H1 (cell line): ENCODE measurements around the gene NABP2. TPM values are rescaled to one million over a fixed set of nuclear protein-coding genes. Genes with fewer than 3 reads are reported as not detected.

Experiments
- CEBPB ChIP-seq: IDR thresholded peaks from 2 replicates; pipeline ENCODE4 v1.6.1; 2012; ENCODE audit warnings: low read depth, low read length
- EP300 ChIP-seq, 2 experiments: IDR thresholded peaks; 1 replicate in 1 of 2; 2 replicates in 1 of 2; pipeline ENCODE4 v1.6.1; 2011 to 2012; ENCODE audit warnings: low read depth in 2 of 2, low read length in 2 of 2, mild to moderate bottlenecking in 2 of 2, borderline replicate concordance in 1 of 2, inconsistent platforms in 1 of 2, moderate library complexity in 1 of 2
- GTF2F1 ChIP-seq: IDR thresholded peaks from 2 replicates; pipeline ENCODE4 v1.6.1; 2012; ENCODE audit warnings: low read depth, low read length, improper control_type of control experiment, borderline replicate concordance
- JUN ChIP-seq: IDR thresholded peaks from 2 replicates; pipeline ENCODE4 v1.6.1; 2011; ENCODE audit warnings: low read depth, mild to moderate bottlenecking, improper control_type of control experiment, low read length
- MAFK ChIP-seq: IDR thresholded peaks from 2 replicates; pipeline ENCODE4 v1.6.1; 2012; ENCODE audit warnings: low read depth, mild to moderate bottlenecking, improper control_type of control experiment, low read length
- NRF1 ChIP-seq: IDR thresholded peaks from 2 replicates; pipeline ENCODE4 v1.6.1; 2011; ENCODE audit warnings: mild to moderate bottlenecking, low read depth, low read length, improper control_type of control experiment
- SP4 ChIP-seq: IDR thresholded peaks from 2 replicates; pipeline ENCODE4 v1.6.1; 2012; ENCODE audit warnings: low read length, inconsistent platforms
- TBP ChIP-seq: IDR thresholded peaks from 2 replicates; pipeline ENCODE4 v1.6.1; 2011; ENCODE audit warnings: low read depth, low read length, improper control_type of control experiment
- polyA plus RNA-seq, 7 experiments: library from polyadenylated mRNA; depleted of rRNA in 3 of 7; stranded (reverse) in 5 of 7; unstranded in 2 of 7; fragments of >200 nt in 5 of 7; fragments of 200-250 nt in 2 of 7; gene quantifications; 1 replicate in 5 of 7; 2 replicates in 1 of 7; 4 replicates in 1 of 7; pipeline versions ENCODE4 v1.2.1 to v1.2.3, GENCODE V29; 2011 to 2013; ENCODE audit warnings: missing spikeins in 2 of 7, mixed read lengths in 2 of 7
- total RNA-seq: library from RNA; stranded (reverse); fragmentation: NEBNext Ultra II Directional; extraction: Animal tissue kit (Norgen Biotek cat#: 25700); gene quantifications from 2 replicates; pipeline ENCODE4 v1.2.1, GENCODE V29; 2021
- TF ChIP-seq, protein P1 (sequence below): fragments of 300-600 bp; sonication (generic); IDR thresholded peaks from 2 replicates; pipeline ENCODE4 v1.7.1; 2012; ENCODE audit warnings: low read length, moderate library complexity, mild to moderate bottlenecking, inconsistent platforms; ENCODE audit not compliant: insufficient replicate concordance
- TF ChIP-seq, protein P2 (sequence below): IDR thresholded peaks from 2 replicates; pipeline ENCODE4 v1.6.1; 2012; ENCODE audit warnings: inconsistent platforms

Gene NABP2
- total and polyA plus RNA-seq, 2 of the 8 experiments (the other 6 are each of a cell fraction or from before 2014, with no cell fraction given): 58.1 to 67.5 TPM

DNA sequence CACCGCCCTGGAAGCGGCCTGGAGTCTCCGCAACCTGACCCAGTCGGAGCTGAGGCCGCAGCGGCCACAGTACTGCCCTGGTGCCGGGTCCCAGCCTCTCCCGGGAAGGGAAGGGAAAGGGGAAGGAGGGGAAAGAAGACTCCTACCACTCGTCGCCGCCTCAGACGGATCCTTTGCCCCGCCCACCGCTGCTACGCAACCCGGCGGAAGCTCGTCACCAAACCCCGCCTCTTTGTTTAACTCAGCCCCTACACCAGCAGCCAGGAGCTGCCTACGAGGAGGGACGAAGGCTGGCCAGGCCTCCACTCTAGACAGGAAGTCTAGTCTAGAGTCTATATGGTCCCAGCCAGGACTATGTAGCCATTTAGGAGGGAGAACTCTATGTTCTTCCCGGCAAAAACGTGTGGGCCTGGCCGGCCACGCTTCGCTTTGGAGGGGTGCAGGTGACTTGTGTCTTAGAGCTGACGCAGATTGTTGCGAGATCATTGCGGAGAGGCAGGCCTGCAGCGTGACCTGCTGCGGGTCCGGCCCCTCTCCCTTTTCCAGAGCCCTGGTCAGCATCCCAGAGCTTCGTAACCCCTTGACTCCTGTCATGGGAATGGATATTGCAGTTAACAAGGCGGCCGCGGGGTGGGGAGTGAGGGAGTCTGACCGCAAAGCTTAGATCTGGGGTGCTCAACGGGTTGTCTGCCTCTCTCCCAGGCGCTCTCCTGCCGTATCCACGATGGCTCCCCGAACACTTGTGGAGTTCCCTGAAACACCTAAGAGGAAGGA, 2.2 kb upstream of the NABP2 start, which contains the start of gene RNF41 (continued):
- TF ChIP-seq, protein P1, sequence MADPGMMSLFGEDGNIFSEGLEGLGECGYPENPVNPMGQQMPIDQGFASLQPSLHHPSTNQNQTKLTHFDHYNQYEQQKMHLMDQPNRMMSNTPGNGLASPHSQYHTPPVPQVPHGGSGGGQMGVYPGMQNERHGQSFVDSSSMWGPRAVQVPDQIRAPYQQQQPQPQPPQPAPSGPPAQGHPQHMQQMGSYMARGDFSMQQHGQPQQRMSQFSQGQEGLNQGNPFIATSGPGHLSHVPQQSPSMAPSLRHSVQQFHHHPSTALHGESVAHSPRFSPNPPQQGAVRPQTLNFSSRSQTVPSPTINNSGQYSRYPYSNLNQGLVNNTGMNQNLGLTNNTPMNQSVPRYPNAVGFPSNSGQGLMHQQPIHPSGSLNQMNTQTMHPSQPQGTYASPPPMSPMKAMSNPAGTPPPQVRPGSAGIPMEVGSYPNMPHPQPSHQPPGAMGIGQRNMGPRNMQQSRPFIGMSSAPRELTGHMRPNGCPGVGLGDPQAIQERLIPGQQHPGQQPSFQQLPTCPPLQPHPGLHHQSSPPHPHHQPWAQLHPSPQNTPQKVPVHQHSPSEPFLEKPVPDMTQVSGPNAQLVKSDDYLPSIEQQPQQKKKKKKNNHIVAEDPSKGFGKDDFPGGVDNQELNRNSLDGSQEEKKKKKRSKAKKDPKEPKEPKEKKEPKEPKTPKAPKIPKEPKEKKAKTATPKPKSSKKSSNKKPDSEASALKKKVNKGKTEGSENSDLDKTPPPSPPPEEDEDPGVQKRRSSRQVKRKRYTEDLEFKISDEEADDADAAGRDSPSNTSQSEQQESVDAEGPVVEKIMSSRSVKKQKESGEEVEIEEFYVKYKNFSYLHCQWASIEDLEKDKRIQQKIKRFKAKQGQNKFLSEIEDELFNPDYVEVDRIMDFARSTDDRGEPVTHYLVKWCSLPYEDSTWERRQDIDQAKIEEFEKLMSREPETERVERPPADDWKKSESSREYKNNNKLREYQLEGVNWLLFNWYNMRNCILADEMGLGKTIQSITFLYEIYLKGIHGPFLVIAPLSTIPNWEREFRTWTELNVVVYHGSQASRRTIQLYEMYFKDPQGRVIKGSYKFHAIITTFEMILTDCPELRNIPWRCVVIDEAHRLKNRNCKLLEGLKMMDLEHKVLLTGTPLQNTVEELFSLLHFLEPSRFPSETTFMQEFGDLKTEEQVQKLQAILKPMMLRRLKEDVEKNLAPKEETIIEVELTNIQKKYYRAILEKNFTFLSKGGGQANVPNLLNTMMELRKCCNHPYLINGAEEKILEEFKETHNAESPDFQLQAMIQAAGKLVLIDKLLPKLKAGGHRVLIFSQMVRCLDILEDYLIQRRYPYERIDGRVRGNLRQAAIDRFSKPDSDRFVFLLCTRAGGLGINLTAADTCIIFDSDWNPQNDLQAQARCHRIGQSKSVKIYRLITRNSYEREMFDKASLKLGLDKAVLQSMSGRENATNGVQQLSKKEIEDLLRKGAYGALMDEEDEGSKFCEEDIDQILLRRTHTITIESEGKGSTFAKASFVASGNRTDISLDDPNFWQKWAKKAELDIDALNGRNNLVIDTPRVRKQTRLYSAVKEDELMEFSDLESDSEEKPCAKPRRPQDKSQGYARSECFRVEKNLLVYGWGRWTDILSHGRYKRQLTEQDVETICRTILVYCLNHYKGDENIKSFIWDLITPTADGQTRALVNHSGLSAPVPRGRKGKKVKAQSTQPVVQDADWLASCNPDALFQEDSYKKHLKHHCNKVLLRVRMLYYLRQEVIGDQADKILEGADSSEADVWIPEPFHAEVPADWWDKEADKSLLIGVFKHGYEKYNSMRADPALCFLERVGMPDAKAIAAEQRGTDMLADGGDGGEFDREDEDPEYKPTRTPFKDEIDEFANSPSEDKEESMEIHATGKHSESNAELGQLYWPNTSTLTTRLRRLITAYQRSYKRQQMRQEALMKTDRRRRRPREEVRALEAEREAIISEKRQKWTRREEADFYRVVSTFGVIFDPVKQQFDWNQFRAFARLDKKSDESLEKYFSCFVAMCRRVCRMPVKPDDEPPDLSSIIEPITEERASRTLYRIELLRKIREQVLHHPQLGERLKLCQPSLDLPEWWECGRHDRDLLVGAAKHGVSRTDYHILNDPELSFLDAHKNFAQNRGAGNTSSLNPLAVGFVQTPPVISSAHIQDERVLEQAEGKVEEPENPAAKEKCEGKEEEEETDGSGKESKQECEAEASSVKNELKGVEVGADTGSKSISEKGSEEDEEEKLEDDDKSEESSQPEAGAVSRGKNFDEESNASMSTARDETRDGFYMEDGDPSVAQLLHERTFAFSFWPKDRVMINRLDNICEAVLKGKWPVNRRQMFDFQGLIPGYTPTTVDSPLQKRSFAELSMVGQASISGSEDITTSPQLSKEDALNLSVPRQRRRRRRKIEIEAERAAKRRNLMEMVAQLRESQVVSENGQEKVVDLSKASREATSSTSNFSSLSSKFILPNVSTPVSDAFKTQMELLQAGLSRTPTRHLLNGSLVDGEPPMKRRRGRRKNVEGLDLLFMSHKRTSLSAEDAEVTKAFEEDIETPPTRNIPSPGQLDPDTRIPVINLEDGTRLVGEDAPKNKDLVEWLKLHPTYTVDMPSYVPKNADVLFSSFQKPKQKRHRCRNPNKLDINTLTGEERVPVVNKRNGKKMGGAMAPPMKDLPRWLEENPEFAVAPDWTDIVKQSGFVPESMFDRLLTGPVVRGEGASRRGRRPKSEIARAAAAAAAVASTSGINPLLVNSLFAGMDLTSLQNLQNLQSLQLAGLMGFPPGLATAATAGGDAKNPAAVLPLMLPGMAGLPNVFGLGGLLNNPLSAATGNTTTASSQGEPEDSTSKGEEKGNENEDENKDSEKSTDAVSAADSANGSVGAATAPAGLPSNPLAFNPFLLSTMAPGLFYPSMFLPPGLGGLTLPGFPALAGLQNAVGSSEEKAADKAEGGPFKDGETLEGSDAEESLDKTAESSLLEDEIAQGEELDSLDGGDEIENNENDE: no peak
- TF ChIP-seq, protein P2, sequence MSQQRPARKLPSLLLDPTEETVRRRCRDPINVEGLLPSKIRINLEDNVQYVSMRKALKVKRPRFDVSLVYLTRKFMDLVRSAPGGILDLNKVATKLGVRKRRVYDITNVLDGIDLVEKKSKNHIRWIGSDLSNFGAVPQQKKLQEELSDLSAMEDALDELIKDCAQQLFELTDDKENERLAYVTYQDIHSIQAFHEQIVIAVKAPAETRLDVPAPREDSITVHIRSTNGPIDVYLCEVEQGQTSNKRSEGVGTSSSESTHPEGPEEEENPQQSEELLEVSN: peak; percentile 56; the same call in 1 of the 2 replicates
- TF ChIP-seq JUN (no peak), NRF1 (0 out of 2 replicates have a peak, but pooled peaks have one; percentile 8), MAFK (no peak), EP300 (IDR thresholded peaks at IDR 0.05; ENCODE audit: borderline replicate concordance in 1 of 2, low read depth in 2 of 2, low read length in 2 of 2) (no peak), TBP (peak; percentile 83), GTF2F1 (no peak), CEBPB (no peak), SP4 (no peak)
